ENCODE data around the gene PRIMA1.

- TF ChIP-seq, protein P1, sequence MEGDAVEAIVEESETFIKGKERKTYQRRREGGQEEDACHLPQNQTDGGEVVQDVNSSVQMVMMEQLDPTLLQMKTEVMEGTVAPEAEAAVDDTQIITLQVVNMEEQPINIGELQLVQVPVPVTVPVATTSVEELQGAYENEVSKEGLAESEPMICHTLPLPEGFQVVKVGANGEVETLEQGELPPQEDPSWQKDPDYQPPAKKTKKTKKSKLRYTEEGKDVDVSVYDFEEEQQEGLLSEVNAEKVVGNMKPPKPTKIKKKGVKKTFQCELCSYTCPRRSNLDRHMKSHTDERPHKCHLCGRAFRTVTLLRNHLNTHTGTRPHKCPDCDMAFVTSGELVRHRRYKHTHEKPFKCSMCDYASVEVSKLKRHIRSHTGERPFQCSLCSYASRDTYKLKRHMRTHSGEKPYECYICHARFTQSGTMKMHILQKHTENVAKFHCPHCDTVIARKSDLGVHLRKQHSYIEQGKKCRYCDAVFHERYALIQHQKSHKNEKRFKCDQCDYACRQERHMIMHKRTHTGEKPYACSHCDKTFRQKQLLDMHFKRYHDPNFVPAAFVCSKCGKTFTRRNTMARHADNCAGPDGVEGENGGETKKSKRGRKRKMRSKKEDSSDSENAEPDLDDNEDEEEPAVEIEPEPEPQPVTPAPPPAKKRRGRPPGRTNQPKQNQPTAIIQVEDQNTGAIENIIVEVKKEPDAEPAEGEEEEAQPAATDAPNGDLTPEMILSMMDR (IDR thresholded peaks at IDR 0.05), result no peak
- TF ChIP-seq POLR2A (IDR thresholded peaks at IDR 0.05) (no peak), EP300 (IDR thresholded peaks at IDR 0.05) (no peak)
Measured at GRCh38 chr14:93818857-93819256, 30.6 kb upstream of the PRIMA1 start.

Data from tibial nerve (tissue), 4 donors.